Right ventricle myocardium superior (tissue), 1 donor: ENCODE results near the gene DGKB. TPM values are rescaled to one million over a fixed set of nuclear protein-coding genes. Genes with fewer than 3 reads are reported as not detected.
A peak's percentile ranks its signal among the peaks of the same experiment; 100 is the strongest.

ENCODE experiments used
- ATAC-seq: fragments of 200-7000 bp; cut with Tn5 transposase; one replicate; pipeline ENCODE4 v1.9.1; 2020; ENCODE audit warnings: mild to moderate bottlenecking; ENCODE audit not compliant: poor library complexity
- DNase-seq: peaks from one replicate; pipeline ENCODE4 v3.0.0-alpha.2; 2020
- intact Hi-C: fragments of 100-400 bp; cut with DNase I; formaldehyde crosslinking; loops from one replicate; pipeline ENCODE4 v1.11.2; 2022
- total RNA-seq: library from RNA; stranded (reverse); fragmentation: NEBNext Ultra II Directional; extraction: Animal tissue kit (Norgen Biotek cat#: 25700); gene quantifications from one replicate; pipeline ENCODE4 v1.2.1, GENCODE V29; 2021
- donor health status: DM: no; HTN: yes; CAD: no; lungs with severe emphysema.

The DGKB gene
- total RNA-seq, 1 donor from 2014 or later, result 0.30 TPM

DNA sequence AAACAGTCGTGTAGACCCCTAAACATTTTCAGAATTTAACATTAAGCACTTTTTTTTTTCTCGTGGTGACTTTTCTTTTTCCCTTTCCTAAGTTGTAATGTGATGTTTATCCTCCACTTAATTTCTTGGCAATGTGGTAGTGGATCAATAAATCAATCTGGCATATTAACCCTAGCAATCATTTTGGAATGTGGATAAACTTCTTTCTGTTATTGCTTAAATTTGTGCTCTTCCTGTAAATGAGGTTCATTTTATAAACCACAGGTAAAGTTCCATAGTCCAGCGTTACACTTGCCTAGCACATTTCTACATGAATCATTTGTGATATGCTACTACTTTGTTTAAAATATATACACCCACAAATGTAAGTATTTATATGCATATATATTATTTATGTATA is 665.7 kb downstream of the DGKB start:
- DNase-seq (no peak), ATAC-seq (no peak)
- intact Hi-C loops, result no loop called here

- intact Hi-C loops, result no loop called here
- ATAC-seq, result no peak
- no peak for DNase-seq
These were observed 667.5 kb downstream of the DGKB start for GRCh38 chr7:14235056-14235455.

DNA sequence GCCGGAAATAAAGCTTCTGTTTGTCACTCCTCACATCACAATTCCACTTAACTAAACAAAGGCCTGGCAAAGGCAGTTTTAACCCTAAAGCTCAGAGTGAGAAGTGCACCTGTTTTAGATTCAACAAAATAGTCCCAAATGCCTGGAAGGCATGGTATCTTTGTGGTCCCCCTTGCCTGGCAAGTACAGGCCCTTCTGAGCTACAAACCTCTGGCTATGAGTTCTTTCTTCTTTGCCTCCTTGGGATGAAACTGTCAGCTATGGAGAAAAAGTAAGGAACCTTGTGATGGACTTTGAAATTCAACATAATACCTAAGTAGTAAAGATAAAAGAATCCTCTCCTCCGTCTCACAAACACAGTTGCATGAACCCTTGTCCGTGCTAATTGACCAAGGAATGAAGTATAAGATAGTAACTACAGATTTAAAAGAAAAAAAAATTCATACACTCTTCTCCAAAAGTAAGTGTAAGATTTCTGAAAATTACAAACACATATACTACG is 668.6 kb downstream of the DGKB start:
- intact Hi-C loops, result no loop called here
- ATAC-seq, result no peak
- no peak for DNase-seq

- no peak for ATAC-seq
- intact Hi-C loops, result no loop called here
These were observed 669.3 kb downstream of the DGKB start for GRCh38 chr7:14233076-14233867.

GRCh38 chr7:14229047-14229446 is 673.5 kb downstream of the DGKB start:
- ATAC-seq (no peak), DNase-seq (no peak)
- intact Hi-C loops, result no loop called here

More at GRCh38 chr7:14233076-14233867, 669.3 kb downstream of the DGKB start:
- no peak for DNase-seq

DNA sequence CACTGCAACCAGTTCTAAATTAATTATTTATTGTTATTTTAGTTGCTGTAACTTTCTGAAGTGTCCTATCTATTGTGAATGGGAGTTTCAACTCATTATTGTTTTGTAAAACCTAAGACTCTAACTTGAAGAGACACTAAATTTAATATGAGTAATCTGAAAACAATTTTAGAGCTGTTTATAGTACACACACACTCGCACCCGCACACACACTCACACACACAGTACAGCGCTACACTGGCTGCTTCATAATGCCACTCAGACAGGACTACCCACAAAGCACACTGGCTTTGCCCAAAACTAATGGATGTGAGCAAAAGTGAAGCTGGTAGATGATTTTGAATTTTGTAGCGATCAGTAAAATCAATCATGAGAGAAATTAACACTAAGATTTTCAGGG is 674.2 kb downstream of the DGKB start:
- DNase-seq, result no peak
- no peak for ATAC-seq

DNA sequence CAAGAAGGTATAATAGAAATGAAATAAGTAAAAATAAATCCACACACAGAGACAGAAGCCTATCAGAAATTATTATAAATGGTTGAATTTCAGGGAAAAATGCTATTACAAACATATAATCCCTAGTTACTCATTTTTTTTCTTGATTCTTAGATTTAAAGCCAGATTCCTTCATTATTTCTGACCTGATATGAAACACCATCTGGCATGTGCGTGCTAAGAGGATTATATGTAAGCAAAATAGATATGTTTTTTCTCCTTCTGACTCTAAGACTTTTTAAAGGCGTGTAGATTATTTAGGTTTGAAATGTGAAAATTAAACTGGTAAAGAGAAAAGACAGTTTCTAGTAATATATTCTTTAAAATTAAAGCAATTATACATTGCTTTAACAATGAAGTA is 676.4 kb downstream of the DGKB start:
- intact Hi-C loops, result no loop called here
- DNase-seq (no peak), ATAC-seq (no peak)

More for the DNA sequence above, 674.2 kb downstream of the DGKB start:
- intact Hi-C loops, result no loop called here

- DNase-seq (no peak), ATAC-seq (peak; percentile 90)
- intact Hi-C loops, result no loop called here
These were observed 683.4 kb downstream of the DGKB start for GRCh38 chr7:14219125-14219524.

DNA sequence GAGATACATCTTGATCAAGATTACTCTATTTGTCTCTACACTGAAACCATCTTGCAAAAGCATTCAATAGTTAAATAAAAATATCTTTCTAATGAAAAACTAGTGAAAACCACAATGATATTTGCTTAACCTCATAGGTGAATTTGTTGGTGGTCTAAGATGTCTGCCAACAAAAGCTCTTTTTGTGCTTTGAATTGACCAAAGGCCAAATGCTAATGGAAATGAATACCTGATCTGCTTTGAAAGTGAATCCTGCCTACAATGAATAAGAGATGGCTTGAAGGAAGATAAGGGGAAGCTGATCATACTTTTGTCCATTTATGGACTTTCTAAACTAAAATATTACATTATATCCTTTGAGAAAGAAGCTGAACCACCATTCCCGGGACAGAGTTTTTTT is 684.2 kb downstream of the DGKB start:
- no peak for DNase-seq
- intact Hi-C loops, result no loop called here
- ATAC-seq, result no peak

DNA sequence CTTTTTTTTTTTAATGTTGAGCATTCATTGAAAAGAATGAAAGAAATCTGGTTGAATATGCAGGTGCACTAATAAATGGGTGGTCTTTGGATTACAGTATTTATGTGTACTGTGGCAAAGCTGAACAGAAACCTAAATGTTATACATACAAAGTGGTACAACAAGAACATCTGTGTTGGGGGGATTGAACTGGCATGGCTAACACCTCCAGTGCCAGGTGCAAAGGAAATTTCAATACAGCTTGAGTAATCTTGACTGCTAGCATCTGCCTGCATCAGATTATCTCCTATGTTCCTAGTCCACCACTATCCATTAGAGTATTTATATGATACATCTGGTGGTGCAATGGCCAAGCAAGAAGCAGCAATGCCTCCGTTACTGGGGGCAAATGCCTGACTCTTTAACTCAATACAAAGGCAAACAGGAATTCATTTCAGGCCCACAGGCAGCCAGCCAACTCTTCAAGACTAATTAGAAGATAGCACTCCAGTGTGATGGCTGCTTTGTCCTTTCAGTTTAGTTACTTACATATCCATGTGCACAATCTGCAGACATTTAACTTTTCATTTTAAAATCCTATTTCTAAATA is 692.6 kb downstream of the DGKB start:
- no peak for DNase-seq
- intact Hi-C loops, result no loop called here

DNA sequence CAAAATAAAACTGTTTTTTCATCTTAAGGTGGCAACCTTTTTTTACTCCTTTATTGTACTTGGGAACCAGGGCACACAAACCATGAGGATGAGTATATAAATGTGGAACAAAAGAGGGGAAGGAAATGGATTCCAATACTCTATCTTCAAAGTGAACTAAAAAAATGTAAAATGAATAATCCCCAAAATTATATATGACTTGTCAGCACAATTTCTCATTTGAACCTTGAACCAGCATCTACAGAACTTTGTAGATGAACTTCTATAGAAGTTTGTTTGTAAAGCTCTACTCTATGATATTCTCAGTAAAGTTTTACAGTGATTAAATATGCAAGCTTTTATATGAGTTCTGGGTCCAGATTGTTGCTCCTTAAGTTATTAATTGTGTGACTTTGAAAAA is 694.8 kb downstream of the DGKB start:
- no peak for DNase-seq
- intact Hi-C loops, result no loop called here
- ATAC-seq, result no peak

More for the DNA sequence above, 692.6 kb downstream of the DGKB start:
- ATAC-seq, result no peak

DNA sequence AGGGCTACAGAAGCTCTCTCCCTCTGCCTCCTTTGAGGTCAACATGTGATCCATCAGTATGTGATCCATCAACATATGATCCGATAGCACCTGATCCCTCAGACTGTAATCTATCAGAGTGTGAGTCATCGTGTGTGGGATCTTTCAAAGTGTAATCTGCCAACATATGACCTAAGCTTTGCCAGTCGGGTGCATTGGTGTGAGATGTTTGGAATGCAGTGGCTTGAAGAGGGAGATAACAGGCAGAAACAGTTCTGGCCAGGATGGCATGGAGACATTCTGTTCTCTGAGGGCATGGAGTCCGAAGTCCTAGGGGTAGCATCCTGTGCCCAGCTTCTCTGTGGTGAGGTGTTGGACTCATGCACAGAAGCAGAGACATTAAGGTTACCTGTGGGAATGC is 695.4 kb downstream of the DGKB start:
- intact Hi-C loops, result no loop called here
- ATAC-seq, result peak; percentile 92
- no peak for DNase-seq

GRCh38 chr7:14206121-14206520 is 696.4 kb downstream of the DGKB start:
- DNase-seq (no peak), ATAC-seq (no peak)
- intact Hi-C loops, result no loop called here

DNA sequence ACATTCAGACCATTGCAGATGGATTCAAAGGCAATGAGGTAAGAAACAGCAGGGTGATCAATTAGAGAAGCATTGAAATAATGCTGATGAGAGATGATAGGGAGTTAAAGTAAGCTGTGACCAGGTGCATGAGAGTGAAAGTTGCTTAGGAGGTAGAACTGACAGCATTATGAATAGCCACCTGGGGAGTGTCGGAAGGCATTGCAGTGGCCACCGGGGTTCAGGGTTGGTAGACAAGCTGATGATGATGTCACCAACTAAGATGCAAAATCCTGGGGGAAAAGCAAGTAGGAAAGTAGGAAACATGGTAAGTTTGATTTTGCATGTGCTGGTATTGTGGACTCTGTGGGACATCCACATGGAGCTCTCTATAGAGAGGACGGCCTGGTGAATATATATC is 701.2 kb downstream of the DGKB start:
- ATAC-seq (no peak), DNase-seq (no peak)
- intact Hi-C loops, result no loop called here

- ATAC-seq, result no peak
- DNase-seq, result no peak
- intact Hi-C loops, result no loop called here
These were observed 703.2 kb downstream of the DGKB start for GRCh38 chr7:14199336-14199735.

- ATAC-seq (peak; percentile 92), DNase-seq (no peak)
- intact Hi-C loops, result no loop called here
These were observed 705.3 kb downstream of the DGKB start for GRCh38 chr7:14197280-14197679.

- ATAC-seq, result peak; percentile 16
- intact Hi-C loops, result no loop called here
- no peak for DNase-seq
These were observed 706.0 kb downstream of the DGKB start for GRCh38 chr7:14196555-14196954.

GRCh38 chr7:14195871-14196270 is 706.7 kb downstream of the DGKB start:
- intact Hi-C loops, result no loop called here
- ATAC-seq (no peak), DNase-seq (no peak)

DNA sequence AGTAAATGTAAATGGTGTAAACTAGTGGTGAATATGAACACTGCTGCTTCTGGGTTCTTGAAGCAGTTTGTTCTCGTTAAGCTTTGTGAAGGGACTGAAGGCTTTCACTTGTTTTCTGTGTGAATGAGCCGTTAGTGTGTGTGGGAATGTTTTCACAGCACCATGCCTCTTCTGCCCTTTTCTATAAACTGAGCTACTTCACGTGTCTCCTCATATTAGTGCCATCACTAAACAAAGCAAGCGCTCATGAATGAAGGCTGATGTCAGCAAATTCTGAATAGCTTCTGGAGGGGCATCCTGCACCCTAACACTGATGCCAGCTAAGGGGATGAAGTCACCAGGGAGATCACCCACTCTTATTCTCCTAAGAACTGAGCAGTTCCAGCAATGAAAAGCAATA is 707.5 kb downstream of the DGKB start:
- ATAC-seq, result no peak
- no peak for DNase-seq
- intact Hi-C loops, result no loop called here

GRCh38 chr7:14191686-14192098 is 710.9 kb downstream of the DGKB start:
- ATAC-seq (no peak), DNase-seq (no peak)
- intact Hi-C loops, result no loop called here
